Liver (tissue), 9 donors: ENCODE data around the gene GTSE1. TPM values are rescaled to one million over a fixed set of nuclear protein-coding genes. Genes with fewer than 3 reads are reported as not detected.

Source experiments
- DNase-seq: peaks from one replicate; pipeline ENCODE4 v3.0.0-alpha.2; 2017; ENCODE audit warnings: low spot score
- H3K27ac ChIP-seq, 2 donors: one replicate each; pipeline ENCODE4 v1.7.0; 2013; ENCODE audit warnings: inconsistent platforms in 2 of 2, low read length in 2 of 2, control low read depth in 1 of 2, low read depth in 1 of 2, mild to moderate bottlenecking in 1 of 2
- H3K27me3 ChIP-seq, 4 donors: one replicate each; pipeline versions ENCODE4 v1.6.1 to v1.7.0; 2013; ENCODE audit warnings: low read length in 3 of 4, inconsistent platforms in 1 of 4, mild to moderate bottlenecking in 1 of 4, moderate library complexity in 1 of 4; ENCODE audit not compliant: control insufficient read depth in 4 of 4, insufficient read depth in 4 of 4
- H3K36me3 ChIP-seq, 4 donors: one replicate each; pipeline versions ENCODE4 v1.6.1 to v1.7.0; 2013; ENCODE audit warnings: low read length in 3 of 4, mild to moderate bottlenecking in 3 of 4, low read depth in 1 of 4, moderate library complexity in 1 of 4; ENCODE audit not compliant: control insufficient read depth in 4 of 4, insufficient read depth in 3 of 4
- H3K4me1 ChIP-seq, 4 donors: one replicate each; pipeline versions ENCODE4 v1.6.1 to v1.7.0; 2013; ENCODE audit warnings: low read length in 3 of 4, mild to moderate bottlenecking in 3 of 4, moderate library complexity in 1 of 4; ENCODE audit not compliant: control insufficient read depth in 4 of 4, insufficient read depth in 4 of 4
- H3K4me3 ChIP-seq, 3 donors: one replicate each; pipeline versions ENCODE4 v1.6.1 to v1.7.0; 2013; ENCODE audit warnings: low read length in 3 of 3, control low read depth in 1 of 3, low read depth in 1 of 3, mild to moderate bottlenecking in 1 of 3
- H3K9ac ChIP-seq, 2 donors: one replicate each; pipeline ENCODE4 v1.7.0; 2013; ENCODE audit warnings: low read length in 2 of 2, mild to moderate bottlenecking in 2 of 2, moderate library complexity in 2 of 2, control low read depth in 1 of 2, low read depth in 1 of 2
- H3K9me3 ChIP-seq, 4 donors: one replicate each; pipeline versions ENCODE4 v1.6.1 to v1.7.0; 2013; ENCODE audit warnings: low read length in 3 of 4; ENCODE audit not compliant: control insufficient read depth in 4 of 4
- CTCF ChIP-seq: fragments of 150-350 bp; IDR thresholded peaks from 2 replicates; pipeline ENCODE4 v1.5.1; 2017; ENCODE audit warnings: improper control_type of control experiment, low read depth, low read length; ENCODE audit not compliant: missing input control
- EGR1 ChIP-seq, 2 donors: IDR thresholded peaks; 2 replicates each; pipeline ENCODE4 v1.6.1; 2016 to 2018; ENCODE audit warnings: antibody characterized with exemption in 2 of 2, low read depth in 2 of 2
- FOXA1 ChIP-seq: IDR thresholded peaks from 2 replicates; pipeline ENCODE4 v1.6.1; 2016; ENCODE audit warnings: antibody characterized with exemption
- FOXA2 ChIP-seq: IDR thresholded peaks from 2 replicates; pipeline ENCODE4 v1.6.1; 2016; ENCODE audit warnings: antibody characterized with exemption
- GABPA ChIP-seq, 2 donors: IDR thresholded peaks in 1 of 2; conservative IDR thresholded peaks in 1 of 2; 2 replicates each; pipeline ENCODE4 v1.6.1; 2016; ENCODE audit warnings: antibody characterized with exemption in 2 of 2, mild to moderate bottlenecking in 1 of 2, moderate library complexity in 1 of 2
- HNF4A ChIP-seq, 2 donors: conservative IDR thresholded peaks; 2 replicates each; pipeline ENCODE4 v1.6.1; 2016; ENCODE audit warnings: antibody characterized with exemption in 2 of 2, mild to moderate bottlenecking in 2 of 2
- HNF4G ChIP-seq: IDR thresholded peaks from 2 replicates; pipeline ENCODE4 v1.6.1; 2016; ENCODE audit warnings: antibody characterized with exemption
- JUND ChIP-seq, 2 donors: IDR thresholded peaks; 2 replicates each; pipeline ENCODE4 v1.6.1; 2016; ENCODE audit warnings: antibody characterized with exemption in 2 of 2
- NR2F2 ChIP-seq: IDR thresholded peaks from 2 replicates; pipeline ENCODE4 v1.6.1; 2016; ENCODE audit warnings: antibody characterized with exemption
- RXRA ChIP-seq, 2 donors: IDR thresholded peaks; 2 replicates each; pipeline ENCODE4 v1.6.1; 2017 to 2018; ENCODE audit warnings: antibody characterized with exemption in 2 of 2, mild to moderate bottlenecking in 1 of 2
- SP1 ChIP-seq: IDR thresholded peaks from 2 replicates; pipeline ENCODE4 v1.6.1; 2018; ENCODE audit warnings: antibody characterized with exemption, mild to moderate bottlenecking
- TAF1 ChIP-seq: conservative IDR thresholded peaks from 2 replicates; pipeline ENCODE4 v1.6.1; 2016; ENCODE audit warnings: antibody characterized with exemption, mild to moderate bottlenecking
- YY1 ChIP-seq: IDR thresholded peaks from 2 replicates; pipeline ENCODE4 v1.6.1; 2016; ENCODE audit warnings: antibody characterized with exemption, mild to moderate bottlenecking
- ZBTB33 ChIP-seq: IDR thresholded peaks from 2 replicates; pipeline ENCODE4 v1.6.1; 2016; ENCODE audit warnings: antibody characterized with exemption
- WGBS: extraction: QIAGEN DNeasy Blood & Tissue Kit; methylation state at CpG from one replicate; pipeline ENCODE4 v1.1.7; 2013; 5-methylcytosine and 5-hydroxymethylcytosine counted together
- polyA plus RNA-seq, 2 donors: library from polyadenylated mRNA; stranded (reverse) in 1 of 2; unstranded in 1 of 2; fragments of 200-250 nt in 1 of 2; fragments of >200 nt in 1 of 2; fragmentation: Nextera tagmentation in 1 of 2; extraction: Ambion mirVana in 1 of 2; gene quantifications; one replicate each; pipeline versions ENCODE4 v1.2.1 to v1.2.3, GENCODE V29; 2013 to 2015
- total RNA-seq, 2 donors: library from RNA; depleted of rRNA; stranded (reverse); fragments of >200 nt; gene quantifications; one replicate each; pipeline ENCODE4 v1.2.3, GENCODE V29; 2014
- TF ChIP-seq, protein P1 (sequence below): IDR thresholded peaks from 2 replicates; pipeline ENCODE4 v1.6.1; 2016; ENCODE audit warnings: antibody characterized with exemption
- TF ChIP-seq, protein P2 (sequence below): IDR thresholded peaks from 2 replicates; pipeline ENCODE4 v1.6.1; 2016; ENCODE audit warnings: antibody characterized with exemption
- TF ChIP-seq, protein P3 (sequence below): IDR thresholded peaks from 2 replicates; pipeline ENCODE4 v1.6.1; 2016; ENCODE audit warnings: antibody characterized with exemption, mild to moderate bottlenecking
- donor health status: healthy.
- donor health status: healthy.
- donor health status: healthy.
- donor health status: healthy.
- donor health status: healthy.

Gene GTSE1
- total and polyA plus RNA-seq, 4 donors: 0.17 to 13.9 (median 0.85) TPM

- DNase-seq: no peak
- Histone ChIP-seq H3K4me3 (no peak overlapping the region), H3K4me1 (peaks cover 0 to 14% (median 11%) of the 10 kb centered on the region in 4 donors), H3K9ac (no peak overlapping the region), H3K27me3 (no peaks in the 10 kb centered on the region), H3K9me3 (no peaks in the 10 kb centered on the region), H3K27ac (no peak overlapping the region), H3K36me3 (peaks cover 0 to 22% (median 11%) of the 10 kb centered on the region in 4 donors)
- TF ChIP-seq HNF4A (conservative IDR thresholded peaks at IDR 0.05) (no peak), FOXA1 (no peak), ZBTB33 (no peak), SP1 (no peak), RXRA (IDR thresholded peaks at IDR 0.05) (no peak), JUND (IDR thresholded peaks at IDR 0.05) (no peak), CTCF (no peak), YY1 (no peak), HNF4G (no peak), TAF1 (no peak), GABPA (IDR thresholded peaks at IDR 0.05 in 1 of 2, conservative IDR thresholded peaks at IDR 0.05 in 1 of 2) (no peak), NR2F2 (no peak), EGR1 (IDR thresholded peaks at IDR 0.05; ENCODE audit: low read depth in 2 of 2) (no peak), FOXA2 (no peak)
- TF ChIP-seq, protein P1, sequence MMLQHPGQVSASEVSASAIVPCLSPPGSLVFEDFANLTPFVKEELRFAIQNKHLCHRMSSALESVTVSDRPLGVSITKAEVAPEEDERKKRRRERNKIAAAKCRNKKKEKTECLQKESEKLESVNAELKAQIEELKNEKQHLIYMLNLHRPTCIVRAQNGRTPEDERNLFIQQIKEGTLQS: no peak
- TF ChIP-seq, protein P2, sequence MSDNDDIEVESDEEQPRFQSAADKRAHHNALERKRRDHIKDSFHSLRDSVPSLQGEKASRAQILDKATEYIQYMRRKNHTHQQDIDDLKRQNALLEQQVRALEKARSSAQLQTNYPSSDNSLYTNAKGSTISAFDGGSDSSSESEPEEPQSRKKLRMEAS: no peak
- TF ChIP-seq, protein P3, sequence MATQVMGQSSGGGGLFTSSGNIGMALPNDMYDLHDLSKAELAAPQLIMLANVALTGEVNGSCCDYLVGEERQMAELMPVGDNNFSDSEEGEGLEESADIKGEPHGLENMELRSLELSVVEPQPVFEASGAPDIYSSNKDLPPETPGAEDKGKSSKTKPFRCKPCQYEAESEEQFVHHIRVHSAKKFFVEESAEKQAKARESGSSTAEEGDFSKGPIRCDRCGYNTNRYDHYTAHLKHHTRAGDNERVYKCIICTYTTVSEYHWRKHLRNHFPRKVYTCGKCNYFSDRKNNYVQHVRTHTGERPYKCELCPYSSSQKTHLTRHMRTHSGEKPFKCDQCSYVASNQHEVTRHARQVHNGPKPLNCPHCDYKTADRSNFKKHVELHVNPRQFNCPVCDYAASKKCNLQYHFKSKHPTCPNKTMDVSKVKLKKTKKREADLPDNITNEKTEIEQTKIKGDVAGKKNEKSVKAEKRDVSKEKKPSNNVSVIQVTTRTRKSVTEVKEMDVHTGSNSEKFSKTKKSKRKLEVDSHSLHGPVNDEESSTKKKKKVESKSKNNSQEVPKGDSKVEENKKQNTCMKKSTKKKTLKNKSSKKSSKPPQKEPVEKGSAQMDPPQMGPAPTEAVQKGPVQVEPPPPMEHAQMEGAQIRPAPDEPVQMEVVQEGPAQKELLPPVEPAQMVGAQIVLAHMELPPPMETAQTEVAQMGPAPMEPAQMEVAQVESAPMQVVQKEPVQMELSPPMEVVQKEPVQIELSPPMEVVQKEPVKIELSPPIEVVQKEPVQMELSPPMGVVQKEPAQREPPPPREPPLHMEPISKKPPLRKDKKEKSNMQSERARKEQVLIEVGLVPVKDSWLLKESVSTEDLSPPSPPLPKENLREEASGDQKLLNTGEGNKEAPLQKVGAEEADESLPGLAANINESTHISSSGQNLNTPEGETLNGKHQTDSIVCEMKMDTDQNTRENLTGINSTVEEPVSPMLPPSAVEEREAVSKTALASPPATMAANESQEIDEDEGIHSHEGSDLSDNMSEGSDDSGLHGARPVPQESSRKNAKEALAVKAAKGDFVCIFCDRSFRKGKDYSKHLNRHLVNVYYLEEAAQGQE: no peak
- 88% methylated on average over 5 of the region's 5 CpGs for WGBS
Observed at GRCh38 chr22:46360097-46360496, 63.4 kb downstream of the GTSE1 start.

DNA sequence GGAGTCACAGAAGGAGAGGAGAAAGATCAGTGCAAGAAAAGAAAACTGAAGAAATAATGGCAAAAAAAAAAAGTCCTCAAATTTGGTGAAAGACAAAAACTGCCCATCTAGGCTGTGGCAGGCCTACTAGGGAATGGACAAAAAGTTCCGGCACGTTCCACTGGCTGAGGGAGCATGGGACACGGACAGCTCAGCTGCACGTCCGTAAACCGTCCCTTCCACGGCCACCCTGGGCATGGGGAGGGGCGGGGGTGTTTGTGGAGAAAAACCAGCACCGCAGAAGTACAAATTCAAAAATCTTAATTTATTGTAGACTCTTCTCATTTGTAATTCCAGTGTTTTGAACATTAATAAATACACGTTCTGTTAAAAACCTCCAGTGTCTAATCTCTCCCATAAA is 64.2 kb downstream of the GTSE1 start:
- H3K9me3 ChIP-seq: no peaks in the 10 kb centered on the region
- H3K27ac ChIP-seq: no peak overlapping the region
- no peak for TF ChIP-seq NR2F2
- TF ChIP-seq EGR1 (IDR thresholded peaks at IDR 0.05; ENCODE audit: low read depth in 2 of 2): no peak
- TF ChIP-seq SP1: no peak
- H3K4me3 ChIP-seq: no peak overlapping the region
- DNase-seq: no peak
- peaks cover 0 to 22% (median 10%) of the 10 kb centered on the region in 4 donors for H3K36me3 ChIP-seq
- H3K4me1 ChIP-seq: peaks cover 0 to 14% (median 11%) of the 10 kb centered on the region in 4 donors
- H3K9ac ChIP-seq: no peak overlapping the region
- 96% methylated on average over 10 of the region's 10 CpGs for WGBS
- H3K27me3 ChIP-seq: no peaks in the 10 kb centered on the region
